HG03139 (cell line): ENCODE results near the gene DYNC1H1.

Experiments
- ATAC-seq: cut with Tn5 transposase; IDR thresholded peaks from one replicate; pipeline ENCODE4 v1.9.1; 2021; ENCODE audit not compliant: unreplicated experiment

DYNC1H1 gene

DNA sequence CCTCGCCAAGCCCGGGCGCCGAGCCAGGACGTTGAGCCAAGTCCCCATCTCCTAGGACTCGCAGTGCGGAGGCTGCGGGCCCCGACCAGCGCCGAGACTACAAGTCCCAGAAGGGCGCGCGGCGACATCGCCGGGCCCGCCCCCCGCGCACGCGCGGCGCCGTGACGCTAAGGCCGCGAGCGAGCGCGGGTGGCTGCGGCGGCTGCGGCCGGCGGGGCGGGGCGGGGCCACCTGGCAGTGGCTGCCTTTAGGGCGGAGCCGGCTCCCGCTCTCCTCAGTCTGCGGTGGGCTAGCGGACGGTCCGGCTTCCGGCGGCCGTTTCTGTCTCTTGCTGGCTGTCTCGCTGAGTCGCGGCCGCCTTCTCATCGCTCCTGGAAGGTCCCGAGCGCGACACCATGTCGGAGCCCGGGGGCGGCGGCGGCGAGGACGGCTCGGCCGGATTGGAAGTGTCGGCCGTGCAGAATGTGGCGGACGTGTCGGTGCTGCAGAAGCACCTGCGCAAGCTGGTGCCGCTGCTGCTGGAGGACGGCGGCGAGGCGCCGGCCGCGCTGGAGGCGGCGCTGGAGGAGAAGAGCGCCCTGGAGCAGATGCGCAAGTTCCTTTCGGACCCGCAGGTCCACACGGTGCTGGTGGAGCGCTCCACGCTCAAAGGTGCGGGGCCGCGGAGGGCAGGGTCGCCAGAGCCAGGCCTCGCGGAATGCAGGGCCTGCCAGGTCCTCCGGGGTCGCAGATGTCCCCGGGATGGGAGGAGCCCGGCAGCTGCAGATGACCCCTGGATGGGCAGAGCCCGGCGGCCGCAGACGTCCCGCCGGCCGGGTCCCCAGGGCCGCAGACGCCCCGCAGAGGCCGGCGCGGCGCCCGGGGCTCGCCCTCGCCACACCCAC, at the start of gene DYNC1H1:
TSS of gene DYNC1H1 (plus strand) at position 277 of the 884 bp plus-strand sequence. CDS start at position 396, 119 bp downstream.
- ATAC-seq: peak; percentile 80

DNA sequence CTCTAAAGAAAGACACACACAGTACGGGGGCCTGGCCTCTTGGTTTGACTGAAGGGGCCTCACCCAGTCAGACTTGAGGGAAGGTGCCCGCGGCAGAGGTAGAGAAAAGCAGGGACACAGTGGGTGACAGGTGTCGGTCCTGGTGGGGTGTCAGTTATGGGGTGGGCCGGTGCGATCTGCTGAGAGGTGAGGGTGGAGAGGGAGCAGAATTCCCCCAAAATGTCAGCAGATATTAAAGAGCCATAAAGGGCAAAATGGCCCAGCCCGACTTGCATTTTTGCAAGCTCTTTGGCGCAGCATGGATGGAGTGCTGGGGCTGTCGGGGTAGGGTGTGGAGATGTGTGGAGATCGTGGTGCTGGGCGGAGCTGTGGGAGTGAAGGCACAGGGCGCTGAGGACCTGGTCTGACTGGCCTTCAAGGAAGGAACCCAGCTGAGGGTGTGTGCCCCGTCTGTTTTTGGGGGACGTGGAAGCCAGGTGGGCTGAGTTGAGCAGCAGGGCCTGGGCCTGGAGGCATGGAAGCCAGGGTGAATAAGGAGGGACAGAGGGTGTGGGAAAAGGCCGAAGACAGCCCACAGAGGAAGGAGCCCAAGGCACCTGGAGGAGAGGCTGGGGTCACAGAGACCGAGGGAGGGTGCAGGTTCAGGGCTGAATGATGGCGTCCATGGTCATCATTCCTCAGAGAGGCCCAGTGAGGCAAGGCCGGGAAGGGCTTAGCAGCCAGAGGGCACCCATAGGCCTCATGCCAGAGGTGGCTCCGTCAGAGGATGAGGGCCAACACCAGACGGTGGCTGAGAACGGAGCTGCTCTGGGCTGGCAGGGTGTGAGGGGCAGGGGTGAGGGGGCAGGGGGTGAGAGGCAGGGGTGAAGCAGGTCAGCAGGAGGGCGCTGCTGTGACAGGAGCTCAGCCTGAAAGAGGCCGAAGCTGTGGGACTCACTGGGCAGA, 48.2 kb upstream of the DYNC1H1 start:
- no peak for ATAC-seq

DNA sequence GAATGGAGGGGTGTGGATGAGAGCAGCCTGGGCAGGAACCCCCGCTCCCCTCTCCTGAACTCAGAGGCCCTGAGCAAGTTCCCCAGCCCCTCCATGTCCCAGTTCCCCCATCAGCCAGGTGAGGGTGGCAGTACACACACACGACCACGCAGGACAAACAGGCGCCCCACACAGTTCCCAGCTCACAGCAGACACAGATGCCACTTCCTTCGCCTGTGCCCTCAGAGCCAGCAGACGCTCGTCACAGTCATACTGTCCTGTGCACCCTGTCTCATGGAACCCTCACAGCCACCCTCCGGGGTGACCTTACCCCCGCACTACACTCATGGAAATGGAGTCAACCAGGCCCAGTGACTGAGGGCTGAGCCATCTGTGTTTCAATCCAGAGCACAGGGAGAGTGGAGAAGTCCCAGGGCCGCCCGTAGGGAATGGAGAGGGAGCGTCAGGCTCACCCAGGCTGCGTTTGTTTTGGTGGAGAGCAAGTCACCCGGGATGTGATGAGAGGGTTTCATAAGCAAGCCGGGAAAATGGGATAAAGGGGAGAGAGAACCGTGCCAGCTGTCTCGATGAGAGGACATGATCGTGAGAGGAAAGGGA, 47.5 kb upstream of the DYNC1H1 start:
- ATAC-seq: no peak

DNA sequence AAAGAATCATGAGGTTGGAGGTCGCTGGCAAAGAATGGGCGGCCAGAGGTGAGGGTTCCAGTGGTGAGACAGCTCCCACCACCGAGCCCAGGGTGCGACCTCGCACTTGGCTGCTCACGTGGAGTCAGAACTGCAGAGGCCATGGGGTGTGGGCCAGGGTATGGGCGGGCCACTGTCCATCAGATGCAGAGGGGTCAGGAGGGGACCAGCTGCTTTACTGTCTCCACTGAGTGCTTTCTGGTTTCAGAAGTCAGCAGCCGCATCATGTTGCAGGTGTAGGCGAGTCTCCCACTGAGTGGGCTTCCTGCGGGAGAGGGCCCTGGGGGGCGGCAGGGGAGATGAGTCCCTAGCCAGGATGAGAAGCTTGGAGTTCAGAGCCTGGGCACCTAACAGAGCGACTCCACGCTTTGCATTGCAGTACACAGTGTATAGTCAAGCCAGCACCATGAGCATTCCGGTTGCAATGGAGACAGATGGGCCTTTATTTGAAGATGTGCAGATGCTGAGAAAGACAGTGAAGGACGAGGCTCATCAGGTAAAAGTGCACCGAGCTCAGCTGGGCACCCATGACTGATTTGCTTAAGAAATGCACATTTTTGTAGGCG, 46.9 kb upstream of the DYNC1H1 start:
- ATAC-seq: no peak

DNA sequence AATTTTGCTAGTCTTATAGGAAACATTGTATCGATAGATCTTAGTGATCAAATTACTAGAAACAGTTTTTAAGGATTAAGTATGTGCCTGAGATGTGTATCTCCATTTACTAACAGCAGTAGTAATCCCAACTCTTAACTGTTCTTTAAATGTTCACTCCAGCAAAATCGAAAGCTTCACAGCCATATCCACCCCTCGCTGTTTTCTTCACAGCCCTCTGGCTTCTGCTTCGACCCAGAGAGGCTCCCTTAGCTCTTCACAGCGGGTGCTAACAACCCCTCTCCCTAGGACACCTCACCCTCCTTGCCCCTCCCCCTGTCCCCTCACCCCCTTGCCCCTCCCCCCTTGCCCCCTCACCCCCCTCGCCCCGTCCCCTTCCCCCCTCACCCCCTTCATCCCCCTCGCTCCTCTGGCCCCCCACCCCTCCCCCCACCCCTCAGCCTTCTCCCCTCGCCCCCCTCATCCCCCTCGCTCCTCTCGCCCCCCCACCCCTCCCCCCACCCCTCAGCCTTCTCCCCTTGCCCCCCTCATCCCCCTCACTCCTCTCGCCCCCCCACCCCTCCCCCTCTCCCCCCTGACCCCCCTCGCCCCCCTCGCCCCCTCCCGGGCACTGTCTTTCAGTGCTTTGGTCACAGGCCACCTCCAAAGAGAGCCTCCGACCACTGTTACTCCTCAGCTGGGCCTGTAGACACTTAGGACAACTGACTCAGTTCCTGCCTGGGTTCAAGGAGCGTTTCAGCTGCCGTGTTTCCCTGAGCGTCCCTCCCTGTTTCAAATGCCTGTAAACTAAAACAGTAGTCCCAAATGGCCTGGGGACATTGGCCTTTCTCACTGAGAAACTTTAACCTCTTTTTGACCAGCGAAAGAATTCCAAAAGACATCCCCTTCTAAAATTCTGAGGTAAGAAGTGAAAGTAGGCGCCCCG, 46.0 kb upstream of the DYNC1H1 start:
- no peak for ATAC-seq

DNA sequence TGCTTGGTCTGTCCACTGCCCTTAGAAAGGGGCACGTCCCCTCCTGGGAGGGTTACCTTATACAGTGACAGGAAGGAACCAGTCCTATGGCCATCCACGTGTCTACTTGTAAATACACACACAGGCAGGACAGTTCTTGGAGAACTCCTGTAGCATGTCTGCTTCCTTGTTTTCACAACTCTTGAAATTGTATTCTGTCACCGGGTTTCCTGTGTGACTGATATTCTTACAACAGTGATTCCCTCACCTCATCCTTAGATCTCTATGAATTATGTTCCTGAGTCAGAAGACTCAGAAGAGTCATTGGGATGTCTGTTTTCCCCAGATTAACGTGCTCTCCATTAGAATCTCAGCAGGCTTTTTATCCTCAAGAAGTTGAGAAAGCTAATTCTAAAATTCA, 44.1 kb upstream of the DYNC1H1 start:
- ATAC-seq: no peak

DNA sequence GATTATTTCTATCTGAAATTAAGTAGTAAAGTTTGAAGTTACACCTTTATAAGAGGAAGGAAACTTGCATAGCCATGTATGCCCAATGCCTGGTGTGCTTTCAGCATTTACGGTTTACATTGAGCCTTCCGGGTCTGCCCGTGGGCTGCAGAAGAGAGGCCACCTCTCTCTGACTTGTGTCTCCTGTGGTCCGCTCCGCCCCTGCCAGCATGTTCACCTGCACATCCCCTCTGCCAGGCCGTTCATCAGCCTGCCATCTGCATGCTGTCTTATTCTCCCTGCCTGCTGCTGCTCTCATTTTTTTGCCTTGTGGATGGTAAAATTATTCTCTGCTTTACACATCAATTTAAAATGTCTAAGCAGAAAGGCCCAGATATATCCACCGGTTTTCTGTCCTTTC, 41.5 kb upstream of the DYNC1H1 start:
- ATAC-seq: no peak

DNA sequence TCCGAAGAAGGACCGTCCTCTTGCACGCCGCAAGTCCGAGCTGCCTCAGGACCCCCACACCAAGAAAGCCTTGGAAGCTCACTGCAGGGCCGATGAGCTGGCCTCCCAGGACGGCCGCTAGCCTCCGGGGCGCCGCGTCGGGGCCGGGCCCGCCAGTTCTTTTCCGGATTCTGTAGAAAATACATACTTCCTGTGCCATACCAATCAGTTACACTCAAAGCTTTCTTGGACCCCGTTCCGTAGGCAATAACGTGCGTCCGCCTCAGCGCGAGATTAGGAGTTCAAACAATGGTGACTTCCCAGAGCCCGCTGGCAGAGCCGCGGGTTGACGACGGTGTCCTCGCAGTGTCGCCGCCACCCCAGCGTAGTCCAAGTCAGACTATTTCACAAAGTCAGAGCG, 39.2 kb upstream of the DYNC1H1 start:
- ATAC-seq: no peak

DNA sequence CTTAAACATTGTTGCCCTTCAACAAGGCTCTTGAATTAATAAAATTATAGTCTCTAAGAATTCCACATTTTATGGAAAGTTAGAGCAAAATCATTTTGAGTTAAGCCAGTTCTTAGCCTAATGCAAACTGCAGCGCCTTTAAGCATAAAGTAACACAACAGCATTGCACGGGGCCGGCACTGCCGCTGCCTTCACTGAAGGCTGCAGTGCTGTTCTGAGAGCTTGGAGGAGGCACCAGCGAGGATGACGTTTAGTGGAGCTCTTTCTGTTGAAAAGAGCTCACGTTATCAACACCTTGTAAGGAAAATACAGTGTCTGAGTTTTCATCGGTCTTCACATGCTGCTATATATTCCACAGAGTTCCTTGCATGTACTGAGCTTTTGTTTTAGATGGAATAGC, 38.3 kb upstream of the DYNC1H1 start:
- ATAC-seq: no peak

DNA sequence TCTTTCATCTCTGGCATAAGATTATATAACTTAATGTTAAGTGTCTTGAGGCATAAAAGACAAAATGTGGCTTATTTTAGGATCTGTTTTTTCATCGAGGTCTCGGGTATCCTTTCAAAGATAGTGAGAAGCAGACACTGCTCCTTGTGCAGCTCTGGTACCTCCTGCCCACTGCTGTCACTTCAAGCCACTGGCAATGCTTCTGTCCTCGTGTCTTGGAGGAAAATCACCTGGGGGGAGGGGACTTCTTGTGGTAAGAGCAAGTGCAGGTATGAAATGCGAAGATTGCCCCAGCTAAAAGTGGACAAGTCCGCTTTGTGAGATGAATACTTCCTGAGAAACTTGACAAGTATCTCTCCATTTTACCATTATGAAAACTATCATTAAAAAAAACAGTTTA, 37.8 kb upstream of the DYNC1H1 start:
- ATAC-seq: no peak

DNA sequence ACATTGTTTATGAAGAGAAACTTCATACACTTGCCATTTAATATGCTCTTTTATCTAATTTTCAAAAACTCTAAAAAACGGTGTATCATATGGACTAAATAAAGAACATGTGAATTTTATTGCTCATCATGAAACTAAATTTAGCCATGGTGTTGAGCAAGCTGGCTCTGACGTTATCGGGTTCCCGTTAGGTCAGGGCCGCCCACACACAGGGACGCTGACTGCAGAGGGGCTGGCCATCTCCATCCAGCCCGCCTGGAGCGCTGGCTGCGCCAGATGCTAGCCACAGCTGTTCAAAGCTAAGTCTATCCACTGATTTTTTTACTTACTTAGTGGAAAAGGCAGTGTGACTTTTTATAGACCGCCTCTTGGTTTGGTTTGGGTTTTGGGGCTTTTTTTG, 36.5 kb upstream of the DYNC1H1 start:
- no peak for ATAC-seq

DNA sequence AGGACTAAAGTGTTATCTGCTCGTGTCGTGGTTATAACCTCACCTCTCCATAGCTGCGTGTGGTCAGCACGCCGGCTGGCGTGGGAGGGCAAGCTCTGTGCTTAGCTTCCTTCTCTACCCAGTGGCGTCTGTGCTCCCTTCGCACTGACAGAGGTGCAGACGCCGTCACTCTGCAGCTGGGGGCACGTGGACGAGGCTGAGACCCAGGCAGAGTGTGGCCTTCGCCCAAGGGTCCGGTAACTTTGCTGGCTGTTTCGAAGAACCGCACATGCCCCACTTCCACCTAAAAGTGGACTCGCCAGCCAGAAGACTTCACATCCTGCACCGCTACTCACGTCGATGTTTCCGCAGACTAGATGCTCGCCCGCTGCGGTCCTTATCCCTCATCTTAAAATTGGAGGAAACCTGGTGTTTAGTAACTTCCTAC, 35.9 kb upstream of the DYNC1H1 start:
- ATAC-seq: no peak

DNA sequence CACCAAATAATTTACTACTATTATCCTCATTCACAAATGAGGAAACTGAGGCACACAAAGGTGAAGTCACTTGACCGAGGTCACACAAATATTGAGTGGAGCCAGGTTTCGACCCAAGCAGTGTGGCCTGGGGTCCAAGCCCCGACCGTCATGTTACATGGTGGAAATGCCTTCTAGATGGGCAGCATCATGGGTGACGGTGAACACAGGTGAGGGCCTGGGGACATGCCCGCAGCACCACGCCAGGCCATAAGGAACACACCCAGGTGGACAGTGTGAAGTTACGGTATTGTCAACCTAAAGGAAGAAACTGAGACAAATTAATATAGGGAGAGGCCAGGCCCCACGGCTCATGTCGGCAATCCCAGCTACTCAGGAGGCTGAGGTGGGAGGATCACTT, 35.3 kb upstream of the DYNC1H1 start:
- no peak for ATAC-seq

DNA sequence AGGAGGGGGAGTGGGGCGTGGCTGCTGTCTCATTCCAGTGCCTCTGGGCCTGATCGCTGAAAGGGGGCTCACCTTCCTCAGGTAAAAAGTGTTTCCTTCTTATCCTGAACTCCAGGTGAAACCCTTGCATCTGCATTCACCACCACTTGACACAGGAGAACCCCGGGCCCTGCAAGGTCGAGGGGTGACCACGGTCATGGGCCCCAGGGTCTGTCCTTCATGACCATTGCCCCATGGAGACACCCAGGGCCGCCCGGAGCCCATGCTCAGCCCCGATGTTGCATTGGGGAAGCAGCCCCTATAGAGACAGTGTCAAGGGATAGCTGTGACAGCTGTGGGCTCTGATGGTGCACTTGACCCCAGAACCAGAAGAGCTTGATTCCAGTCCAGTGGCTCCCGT, 34.4 kb upstream of the DYNC1H1 start:
- ATAC-seq: no peak

DNA sequence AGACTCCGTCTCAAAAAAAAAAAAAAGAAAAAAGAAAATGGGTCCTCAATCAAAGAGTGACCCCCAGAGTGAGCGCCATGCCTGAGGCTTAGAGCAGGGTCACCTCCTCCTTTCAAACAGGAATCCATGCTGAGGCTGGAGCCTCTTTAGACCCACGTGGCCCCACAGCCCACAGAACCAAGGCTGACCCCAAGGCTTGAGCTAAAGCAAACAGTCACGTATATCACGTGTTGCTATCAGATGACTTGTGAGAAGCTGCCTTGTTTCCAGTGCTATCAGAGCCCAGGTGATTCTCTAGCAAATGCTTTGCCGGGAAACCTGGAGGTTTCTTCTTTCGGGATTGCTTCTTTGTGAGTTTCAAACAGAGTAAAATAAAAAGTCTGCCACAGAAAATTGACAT, 31.7 kb upstream of the DYNC1H1 start:
- ATAC-seq: no peak

DNA sequence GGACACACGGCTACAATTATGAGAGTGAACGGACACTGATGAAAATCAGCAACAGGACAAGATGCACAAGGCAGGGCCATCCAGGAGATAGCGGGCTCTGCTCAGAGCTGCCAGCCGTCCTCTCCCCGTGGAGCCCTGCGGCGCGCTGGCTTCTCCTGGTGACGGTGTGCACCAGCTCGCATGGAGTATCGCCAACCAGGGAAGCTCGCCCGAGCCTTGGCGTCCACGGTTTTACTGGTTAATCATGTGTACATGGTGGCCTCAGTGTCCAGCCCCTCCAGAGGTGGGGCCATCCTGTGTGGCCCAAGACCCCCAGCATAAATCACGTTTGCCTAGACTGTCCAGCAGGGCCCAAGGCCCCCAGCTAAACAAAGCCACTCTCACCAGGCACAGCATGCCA, 31.2 kb upstream of the DYNC1H1 start:
- ATAC-seq: no peak

DNA sequence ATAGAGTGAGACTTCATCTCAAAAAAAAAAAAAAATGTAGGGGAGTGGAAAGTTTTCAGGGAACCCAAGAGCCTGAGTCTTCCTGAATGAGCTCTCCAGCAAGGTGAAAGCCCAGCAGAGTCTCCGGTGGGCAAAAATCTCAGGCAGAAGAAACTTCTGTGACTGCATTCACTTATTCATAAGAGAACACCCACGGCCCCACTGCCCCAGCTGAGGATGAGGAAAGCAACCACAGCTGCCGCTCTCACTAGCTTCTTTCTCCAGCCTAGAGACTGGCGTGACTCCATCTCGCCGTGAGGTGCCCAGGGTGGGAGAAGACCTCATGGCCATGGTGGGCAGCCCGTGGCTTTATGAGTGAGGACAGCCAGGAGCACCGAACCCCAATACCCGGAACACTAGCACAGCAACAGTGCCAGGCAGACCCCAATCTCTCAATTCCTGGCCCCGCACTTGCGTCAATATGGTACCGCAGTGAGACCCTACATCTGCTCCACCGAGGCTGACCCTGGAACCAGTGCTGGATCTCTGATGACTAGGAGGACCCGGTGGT, 29.7 kb upstream of the DYNC1H1 start:
- no peak for ATAC-seq

DNA sequence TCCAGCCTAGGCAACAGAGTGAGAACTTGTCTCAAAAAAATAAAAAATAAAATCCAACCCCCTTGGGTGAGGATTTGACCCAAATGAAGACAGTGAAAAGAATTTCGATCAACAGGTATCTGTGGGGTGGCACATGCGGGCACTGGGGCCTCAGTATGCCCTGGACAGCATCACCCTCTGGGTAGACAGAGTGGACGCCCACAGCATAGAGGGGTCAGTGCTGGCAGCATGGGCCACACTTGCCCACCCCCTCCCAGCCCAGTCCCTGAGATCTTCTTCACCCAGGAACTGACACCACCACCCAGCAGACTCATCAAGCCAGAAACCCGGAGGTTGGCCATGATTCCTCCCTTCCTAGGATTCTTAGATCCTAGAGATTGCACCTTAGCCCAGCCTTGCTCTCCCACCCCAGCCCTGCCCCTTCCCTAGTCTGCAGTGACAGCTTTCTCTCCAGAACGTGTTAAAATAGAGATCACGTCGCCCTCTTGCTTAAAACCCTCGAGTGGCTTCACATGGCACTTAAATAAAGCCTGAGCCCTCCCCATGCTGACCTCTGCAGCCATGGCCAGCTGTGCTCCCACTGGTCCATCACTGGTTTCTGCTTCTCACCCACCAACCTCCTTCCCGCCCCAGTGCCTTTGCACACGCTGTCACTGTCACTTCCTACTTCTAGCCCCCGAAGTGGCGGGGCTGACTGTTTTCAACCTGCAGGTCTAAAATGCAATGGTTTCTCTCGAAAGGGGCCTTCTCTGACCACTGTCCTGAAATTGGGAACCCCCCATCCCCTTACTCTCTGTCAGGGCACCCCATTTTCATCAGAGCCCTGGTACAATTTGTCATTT, 26.2 kb upstream of the DYNC1H1 start:
- no peak for ATAC-seq

DNA sequence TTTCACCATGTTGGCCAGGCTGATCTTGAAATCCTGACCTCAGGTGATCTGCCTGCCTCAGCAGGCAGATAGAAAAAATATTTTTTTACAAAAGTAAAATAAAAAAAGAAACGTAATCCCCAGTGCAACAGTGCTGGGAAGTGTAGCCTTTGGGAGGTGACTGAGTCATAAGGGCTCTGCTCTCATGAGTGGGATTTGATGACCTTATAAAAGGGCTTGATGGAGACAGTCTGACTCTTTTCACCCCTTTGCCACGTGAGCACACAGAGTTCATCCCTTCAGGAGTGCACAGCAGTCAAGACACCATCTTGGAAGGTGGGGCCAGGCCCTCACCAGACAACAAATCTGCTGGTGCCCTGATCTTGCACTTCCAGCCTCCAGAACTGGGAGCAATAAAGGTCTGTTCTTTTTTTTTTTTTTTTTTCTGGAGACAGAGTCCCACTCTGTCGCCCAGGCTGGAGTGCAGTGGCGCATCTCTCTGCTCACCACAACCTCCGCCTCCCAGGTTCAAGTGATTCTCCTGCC, 24.7 kb upstream of the DYNC1H1 start:
- no peak for ATAC-seq
